ENCODE data around the gene ZGPAT.

DNA sequence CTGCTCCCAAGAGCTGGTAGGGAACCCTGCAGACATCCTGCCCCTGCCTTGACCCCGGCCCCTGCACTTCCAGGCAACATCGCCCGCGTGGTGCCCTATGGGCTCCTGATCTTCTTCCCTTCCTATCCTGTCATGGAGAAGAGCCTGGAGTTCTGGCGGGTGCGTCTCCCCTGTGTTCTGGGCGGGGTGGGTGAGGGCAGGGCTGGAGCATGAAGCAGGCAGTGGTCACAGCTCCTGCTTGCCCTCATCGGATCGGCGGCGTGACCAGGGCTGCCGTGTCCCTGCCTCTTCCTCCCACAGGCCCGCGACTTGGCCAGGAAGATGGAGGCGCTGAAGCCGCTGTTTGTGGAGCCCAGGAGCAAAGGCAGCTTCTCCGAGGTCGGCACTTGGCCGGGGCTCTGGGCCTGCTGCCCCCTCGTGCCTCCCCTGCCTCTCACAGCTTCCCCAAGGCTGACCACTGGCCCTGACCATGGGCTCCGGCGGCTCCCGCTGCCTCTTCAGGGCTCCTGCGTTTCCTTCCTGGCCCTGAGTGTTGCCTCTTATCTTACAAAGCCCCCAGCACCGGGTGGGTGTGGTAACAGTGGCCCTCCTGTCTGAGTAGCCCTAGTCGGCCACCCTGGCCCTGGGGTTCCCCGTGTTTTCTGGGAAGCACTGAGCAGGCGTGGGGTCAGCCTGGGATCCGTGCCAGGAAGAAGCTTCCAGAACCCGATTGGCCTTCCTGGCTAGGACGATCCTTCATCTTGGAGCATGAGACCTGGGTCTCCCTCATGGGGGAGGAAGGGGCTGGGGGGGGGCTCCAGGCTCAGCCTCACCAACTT is 19.4 kb upstream of the ZGPAT start:
- TF ChIP-seq POLR2AphosphoS5 (IDR thresholded peaks at IDR 0.05) (peak in 1 of 3 donors; percentile 3), CTCF (IDR thresholded peaks at IDR 0.05) (no peak)

Data from transverse colon (tissue), 4 donors.